ENCODE results near the gene ZNF124.

Gene ZNF124

DNA sequence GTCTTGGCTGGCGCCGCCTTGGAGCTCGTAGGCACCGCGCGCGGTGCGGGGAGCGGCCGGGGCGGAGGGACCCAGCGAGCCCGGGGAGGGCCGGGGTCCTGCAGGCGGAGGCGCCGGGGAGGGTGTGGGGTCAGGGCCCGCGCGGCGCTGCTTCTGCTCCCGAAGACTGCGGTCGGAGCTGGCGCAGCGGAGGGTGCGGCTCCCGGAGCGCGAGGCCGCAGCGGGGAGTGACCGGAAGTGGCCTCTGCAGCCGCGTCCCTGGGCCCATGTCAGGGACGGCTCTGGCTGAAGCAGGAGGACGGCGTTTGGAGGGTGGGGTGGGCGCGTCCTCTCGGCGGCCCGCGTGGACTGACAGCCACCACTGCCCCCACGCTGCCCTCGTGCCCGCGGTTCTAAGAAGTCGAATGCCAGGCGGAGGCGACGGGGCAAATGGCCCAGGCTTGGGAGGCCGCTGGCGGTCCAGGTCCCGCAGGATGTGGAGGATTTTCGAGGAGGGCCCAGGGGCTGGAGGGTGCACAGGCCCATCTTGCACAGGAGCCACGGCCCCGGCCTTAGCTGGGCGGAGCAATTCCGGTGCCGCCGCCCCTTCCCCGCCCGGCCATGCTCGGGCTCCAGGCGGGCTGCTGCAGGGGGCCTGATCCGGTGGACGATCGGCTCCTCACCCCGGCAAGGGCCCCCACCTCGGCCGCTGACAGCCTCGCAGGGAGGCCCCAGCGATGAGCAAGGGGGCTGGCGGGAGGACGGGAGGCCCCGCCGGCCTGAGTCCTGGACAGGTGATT is 59.9 kb downstream of the ZNF124 start:
- DNase-seq: no peak

DNA sequence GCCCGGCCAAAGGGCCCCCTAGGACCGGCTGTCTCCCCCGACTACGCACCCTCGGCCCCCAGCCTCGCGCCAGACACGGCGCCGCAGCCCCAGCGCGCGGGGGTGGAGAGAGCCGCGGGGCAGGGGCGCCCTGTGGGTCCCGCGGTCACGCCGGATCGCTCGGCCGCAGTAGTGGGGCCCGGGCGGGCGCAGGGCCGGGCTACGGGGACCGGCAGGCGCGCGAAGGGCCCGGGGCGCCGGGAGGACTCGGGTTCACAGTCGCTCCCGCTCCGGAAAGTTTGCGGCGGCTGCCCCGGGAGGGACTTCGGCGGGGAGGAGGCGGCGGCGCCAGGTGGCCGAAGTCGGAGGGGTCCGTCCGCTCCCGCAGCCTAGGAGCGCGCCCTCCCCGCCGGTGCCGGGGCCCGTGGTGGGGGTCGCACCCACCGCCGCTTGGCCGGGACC is 60.5 kb downstream of the ZNF124 start:
- no peak for DNase-seq

DNA sequence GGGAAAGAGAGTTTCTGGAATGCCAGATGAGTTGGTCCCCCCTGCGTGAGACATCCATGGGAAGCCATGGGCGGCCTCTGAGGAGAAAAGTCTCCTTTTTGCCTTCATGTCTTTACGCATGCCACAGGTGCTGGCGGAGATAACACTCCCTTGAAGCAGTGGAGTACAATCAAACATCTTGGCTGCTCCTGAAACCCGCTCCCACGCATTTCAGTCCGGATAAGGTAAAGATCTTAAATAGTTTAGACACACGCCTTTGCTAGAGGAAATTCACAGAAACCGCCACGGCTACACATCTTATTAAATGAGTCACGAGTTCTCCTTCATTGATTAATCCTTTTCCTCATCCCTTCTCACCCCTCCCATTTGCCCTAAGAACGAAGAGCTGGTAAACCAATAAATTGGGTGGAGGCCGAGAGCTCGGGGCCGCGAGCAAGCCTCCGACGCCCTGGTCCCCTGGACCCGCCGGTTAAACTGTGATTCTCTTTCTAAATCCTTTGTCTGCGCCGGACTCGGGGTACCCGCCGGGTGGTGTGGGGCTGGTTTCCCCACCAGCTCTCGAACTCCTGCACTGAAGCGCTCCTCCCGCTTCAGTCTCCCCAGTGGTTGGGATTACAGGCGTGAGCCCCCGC is 61.1 kb downstream of the ZNF124 start:
- DNase-seq: no peak

DNA sequence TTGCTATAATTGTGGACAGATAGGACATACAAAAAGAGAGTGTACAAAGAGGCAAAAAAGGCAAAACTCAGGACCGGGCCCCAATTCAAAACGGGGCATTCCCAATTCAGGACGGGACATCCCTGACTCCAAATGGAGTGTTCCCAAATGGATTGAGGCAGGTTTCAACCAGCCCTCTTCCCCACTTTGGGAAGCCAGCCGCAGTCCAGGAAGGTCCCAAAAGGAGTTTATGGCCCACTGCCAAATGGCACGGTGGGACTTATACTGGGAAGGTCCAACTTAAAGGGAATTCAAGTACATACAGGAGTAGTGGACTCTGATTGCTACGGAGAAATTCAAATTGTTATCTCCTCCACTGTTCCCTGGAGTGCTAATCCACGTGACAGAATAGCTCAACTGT is 64.1 kb downstream of the ZNF124 start:
- no peak for DNase-seq

DNA sequence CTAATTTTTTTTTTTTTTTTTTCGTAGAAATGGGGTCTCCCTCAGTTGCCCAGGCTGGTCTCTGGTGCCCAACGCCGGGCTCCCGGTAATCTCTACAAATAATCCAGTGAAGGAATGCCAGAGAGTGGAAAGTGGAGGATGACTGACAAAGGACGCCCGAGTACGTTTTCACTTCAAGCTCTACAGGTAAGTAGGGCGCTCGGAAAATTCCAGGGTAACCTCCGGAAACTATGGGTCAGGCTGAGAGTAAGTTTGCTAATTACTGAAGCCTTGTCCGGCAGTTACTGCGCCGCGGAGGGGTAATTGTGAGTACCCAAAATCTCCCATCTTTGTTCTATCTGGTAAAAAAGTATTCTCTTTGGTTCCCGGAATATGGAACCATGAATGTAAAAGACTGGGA is 65.9 kb downstream of the ZNF124 start:
- DNase-seq: no peak

Measured in NCI-H446 (cell line).